A549 (cell line): ENCODE measurements around the gene SHISA3. TPM values are rescaled to one million over a fixed set of nuclear protein-coding genes. Genes with fewer than 3 reads are reported as not detected.

Experiments
- ATAC-seq, 2 experiments: fragments of 200-7000 bp in 1 of 2; fragments of >200 bp in 1 of 2; cut with Nextera tagmentation in 1 of 2; cut with Tn5 transposase in 1 of 2; 3 replicates each; pipeline versions ENCODE4 v1.8.0 to v1.9.1; 2018 to 2020; ENCODE audit warnings: mild to moderate bottlenecking in 1 of 2, moderate library complexity in 1 of 2
- CTCF ChIA-PET: fragments of 300-600 bp; sonication (Branson Sonifier 250); formaldehyde crosslinking; extraction: SDS; loops from one replicate; lab custom pipeline; 2021; ENCODE audit warnings: antibody characterized with exemption, inconsistent platforms; lab: Yijun Ruan, JAX
- POLR2A ChIA-PET: fragments of 350-600 bp; formaldehyde crosslinking; extraction: SDS; loops from one replicate; lab custom pipeline; 2021; ENCODE audit warnings: antibody characterized with exemption, inconsistent platforms; lab: Yijun Ruan, JAX
- DNase-seq, 2 experiments: peaks; one replicate each; pipeline versions ENCODE4 v3.0.0 to v3.0.0-alpha.2; 2011 to 2016; ENCODE audit warnings: low read depth in 1 of 2, low spot score in 1 of 2
- FAIRE-seq: peaks from 2 replicates; lab custom pipeline; 2011; peaks lifted over from hg19 to GRCh38; lab: Jason Lieb, UNC
- H3K27ac ChIP-seq, 2 experiments: fragments of >200 bp; sonication (Bioruptor Twin); formaldehyde crosslinking; 3 replicates each; pipeline ENCODE4 v1.5.1; 2016 to 2017
- H3K4me1 ChIP-seq: fragments of >200 bp; sonication (Bioruptor Twin); formaldehyde crosslinking; 3 replicates; pipeline ENCODE4 v1.6.1; 2016
- H3K4me2 ChIP-seq: fragments of >200 bp; sonication (Bioruptor Twin); formaldehyde crosslinking; 3 replicates; pipeline ENCODE4 v1.6.1; 2016
- H3K4me3 ChIP-seq: fragments of >200 bp; sonication (Bioruptor Twin); formaldehyde crosslinking; 3 replicates; pipeline ENCODE4 v1.5.1; 2016
- H3K9me3 ChIP-seq: fragments of >200 bp; sonication (Bioruptor Twin); formaldehyde crosslinking; 3 replicates; pipeline ENCODE4 v1.6.1; 2016
- BHLHE40 ChIP-seq: IDR thresholded peaks from 2 replicates; pipeline ENCODE4 v1.6.1; 2012; ENCODE audit warnings: low read depth, low read length, inconsistent platforms
- FOSB ChIP-seq: fragments of 250-450 bp; sonication (Bioruptor Pico); IDR thresholded peaks from 2 replicates; pipeline ENCODE4 v1.5.0; 2020; ENCODE audit warnings: mild to moderate bottlenecking, moderate library complexity
- GATA3 ChIP-seq: IDR thresholded peaks from 2 replicates; pipeline ENCODE4 v1.6.1; 2012; ENCODE audit warnings: borderline replicate concordance
- HEYL ChIP-seq: fragments of 250-450 bp; sonication (Bioruptor Pico); IDR thresholded peaks from 2 replicates; pipeline ENCODE4 v1.8.0; 2021; ENCODE audit warnings: mild to moderate bottlenecking, moderate library complexity
- MAFK ChIP-seq: fragments of 450-650 bp; IDR thresholded peaks from 2 replicates; pipeline ENCODE4 v1.6.1; 2014; ENCODE audit not compliant: partially characterized antibody
- NFE2L2 ChIP-seq: fragments of 150-350 bp; conservative IDR thresholded peaks from 2 replicates; pipeline ENCODE4 v1.6.1; 2014; ENCODE audit warnings: low read length
- NPAS2 ChIP-seq: fragments of 250-450 bp; sonication (Bioruptor Pico); IDR thresholded peaks from 2 replicates; pipeline ENCODE4 v1.8.0; 2022; ENCODE audit warnings: mild to moderate bottlenecking, moderate library complexity, borderline replicate concordance
- POLR2AphosphoS2 ChIP-seq: conservative IDR thresholded peaks from 2 replicates; pipeline ENCODE4 v1.6.1; 2012; ENCODE audit warnings: low read length, improper control_type of control experiment, inconsistent platforms
- RAD21 ChIP-seq, 2 experiments: fragments of >200 bp in 1 of 2; sonication (Bioruptor Twin) in 1 of 2; formaldehyde crosslinking in 1 of 2; IDR thresholded peaks in 1 of 2; conservative IDR thresholded peaks in 1 of 2; 2 replicates in 1 of 2; 3 replicates in 1 of 2; pipeline ENCODE4 v1.6.1; 2012 to 2018; ENCODE audit warnings: inconsistent platforms in 1 of 2
- RFX5 ChIP-seq: fragments of 450-650 bp; IDR thresholded peaks from 2 replicates; pipeline ENCODE4 v1.7.1; 2014; ENCODE audit warnings: antibody characterized with exemption, mild to moderate bottlenecking, moderate library complexity
- RNF2 ChIP-seq: fragments of 200-600 bp; sonication (generic); IDR thresholded peaks from 2 replicates; pipeline ENCODE4 v1.6.1; 2016; ENCODE audit warnings: low read depth, mild to moderate bottlenecking, antibody characterized with exemption, moderate library complexity, borderline replicate concordance
- SMC3 ChIP-seq: fragments of >200 bp; sonication (Bioruptor Twin); formaldehyde crosslinking; IDR thresholded peaks from 3 replicates; pipeline ENCODE4 v1.6.1; 2018; ENCODE audit warnings: inconsistent platforms
- SREBF2 ChIP-seq: fragments of 450-650 bp; IDR thresholded peaks from 2 replicates; pipeline ENCODE4 v1.6.1; 2014; ENCODE audit warnings: mild to moderate bottlenecking, moderate library complexity
- TP53 ChIP-seq: fragments of 250-450 bp; sonication (Bioruptor Pico); IDR thresholded peaks from 2 replicates; pipeline ENCODE4 v1.5.0; 2021; ENCODE audit warnings: mild to moderate bottlenecking, moderate library complexity
- ZC3H11A ChIP-seq: fragments of 450-650 bp; IDR thresholded peaks from 2 replicates; pipeline ENCODE4 v1.6.1; 2014; ENCODE audit warnings: antibody characterized with exemption, mild to moderate bottlenecking
- ZFP36 ChIP-seq: fragments of 450-650 bp; IDR thresholded peaks from 2 replicates; pipeline ENCODE4 v1.6.1; 2014; ENCODE audit warnings: borderline replicate concordance; ENCODE audit not compliant: partially characterized antibody
- WGBS: methylation state at CpG from one replicate; pipeline ENCODE4 v1.1.6; 2017; ENCODE audit errors: missing lambda C conversion rate; 5-methylcytosine and 5-hydroxymethylcytosine counted together
- polyA minus RNA-seq: library from RNA; depleted of rRNA, polyadenylated mRNA; stranded (reverse); fragments of >200 nt; gene quantifications from 2 replicates; pipeline ENCODE4 v1.2.3, GENCODE V29; 2011; rRNA and poly(A)+ RNA removed
- polyA plus RNA-seq, 4 experiments: library from polyadenylated mRNA; depleted of rRNA in 3 of 4; stranded (reverse); fragments of >200 nt; fragmentation: RNase III in 1 of 4; extraction: RNeasy Plus Mini Kit Qiagen cat#74134 plus additional on column Dnase treatment in 1 of 4; gene quantifications; 2 replicates in 3 of 4; 3 replicates in 1 of 4; pipeline ENCODE4 v1.2.3, GENCODE V29; 2011 to 2017
- TF ChIP-seq, protein P1 (sequence below): IDR thresholded peaks from 2 replicates; pipeline ENCODE4 v1.6.1; 2012; ENCODE audit warnings: low read depth, borderline replicate concordance
- TF ChIP-seq, protein P2 (sequence below): fragments of 200-600 bp; sonication (generic); IDR thresholded peaks from 2 replicates; pipeline ENCODE4 v1.6.1; 2016; ENCODE audit warnings: antibody characterized with exemption, mild to moderate bottlenecking, moderate library complexity
- TF ChIP-seq, protein P3 (sequence below): fragments of 450-650 bp; IDR thresholded peaks from 2 replicates; pipeline ENCODE4 v1.6.1; 2014; ENCODE audit warnings: antibody characterized with exemption
- TF ChIP-seq, protein P4 (sequence below): fragments of 250-450 bp; sonication (Bioruptor Pico); IDR thresholded peaks from 2 replicates; pipeline ENCODE4 v1.5.0; 2021; ENCODE audit warnings: mild to moderate bottlenecking, moderate library complexity, borderline replicate concordance
- TF ChIP-seq, protein P5 (sequence below): fragments of >200 bp; sonication (Bioruptor Twin); formaldehyde crosslinking; IDR thresholded peaks from 3 replicates; pipeline ENCODE4 v1.5.1; 2016

Gene SHISA3
- polyA plus RNA-seq (2011; rRNA removed) (not detected in 2 replicates), polyA plus RNA-seq (2017; fragmentation: RNase III; extraction: RNeasy Plus Mini Kit Qiagen cat#74134 plus additional on column Dnase treatment) (not detected in 3 replicates), polyA minus RNA-seq (0.08 TPM in 1 of 2 replicates, not detected in the other)
- 0.03 and 0.09 TPM in 2 replicates for polyA plus RNA-seq (2012; cell fraction: cytosol; rRNA removed)
- 0.06 TPM in 1 of 2 replicates, not detected in the other for polyA plus RNA-seq (2012; cell fraction: nucleus; rRNA removed)

DNA sequence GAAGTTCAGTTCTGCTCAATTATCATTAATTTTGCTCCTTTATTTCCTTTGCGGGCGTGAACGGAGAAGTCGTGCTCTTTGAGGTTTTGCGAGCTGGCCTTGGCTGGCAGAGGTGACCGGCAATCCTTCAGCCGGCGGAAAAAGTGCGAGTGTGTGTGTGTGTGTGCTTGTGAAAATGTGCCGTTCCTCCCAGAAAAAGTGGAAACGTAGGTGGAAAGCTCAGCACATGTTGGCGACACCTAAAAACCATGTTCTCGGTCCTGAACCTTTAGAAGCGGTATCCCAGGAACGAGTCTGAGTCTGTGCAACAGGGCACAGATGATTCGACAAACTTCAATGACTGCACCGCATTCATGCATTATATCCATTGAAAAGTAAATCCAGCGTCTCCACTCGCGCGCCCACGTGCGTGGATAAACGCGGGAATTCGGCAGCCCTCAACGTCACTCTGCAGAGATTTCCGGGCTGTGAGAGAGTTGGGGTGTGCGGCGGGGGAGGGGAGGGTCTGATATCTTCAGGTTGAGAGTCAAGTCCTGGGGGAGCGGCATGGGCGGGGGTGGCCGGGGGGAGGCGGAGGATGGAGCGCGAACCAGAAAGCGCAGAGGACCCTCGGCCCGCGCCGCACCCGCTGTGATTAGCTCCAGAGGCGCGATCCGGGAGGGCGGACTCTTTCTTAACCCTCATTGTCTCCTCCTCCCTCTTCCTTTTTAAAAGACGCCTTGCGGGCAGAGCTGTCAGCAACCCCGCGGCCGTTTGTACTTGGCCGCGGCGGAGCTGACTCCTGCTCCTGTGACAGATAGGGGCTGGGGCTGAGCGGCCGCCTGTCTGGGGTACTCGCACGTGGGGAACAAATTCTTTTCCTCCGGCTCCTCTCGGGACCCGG is at the start of gene SHISA3:
SHISA3 (plus strand) TSS at position 737 of the 883 bp plus-strand sequence. CDS start 569 bp downstream, outside the sequence.
- CTCF ChIA-PET = no interaction called here
- no peak within 1 kb of the TSS for H3K27ac ChIP-seq
- POLR2A ChIA-PET = no interaction called here
- peak within 1 kb of the TSS; percentile 81 for H3K4me2 ChIP-seq
- no peaks in the 10 kb centered on the region for H3K9me3 ChIP-seq
- TF ChIP-seq, protein P1, sequence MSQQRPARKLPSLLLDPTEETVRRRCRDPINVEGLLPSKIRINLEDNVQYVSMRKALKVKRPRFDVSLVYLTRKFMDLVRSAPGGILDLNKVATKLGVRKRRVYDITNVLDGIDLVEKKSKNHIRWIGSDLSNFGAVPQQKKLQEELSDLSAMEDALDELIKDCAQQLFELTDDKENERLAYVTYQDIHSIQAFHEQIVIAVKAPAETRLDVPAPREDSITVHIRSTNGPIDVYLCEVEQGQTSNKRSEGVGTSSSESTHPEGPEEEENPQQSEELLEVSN = 0 out of 2 replicates have a peak, but pooled peaks have one; percentile 25
- TF ChIP-seq ZC3H11A = no peak
- no peaks in the 10 kb centered on the region for H3K4me1 ChIP-seq
- peak; percentile 40 to 61; a peak in 5 of 6 replicates for ATAC-seq
- peak in 1 of 2 experiments; percentile 4 for DNase-seq
- no peak for FAIRE-seq
- WGBS = 54% methylated on average over 16 of the region's 61 CpGs
- peak within 1 kb of the TSS; percentile 34 for H3K4me3 ChIP-seq

DNA sequence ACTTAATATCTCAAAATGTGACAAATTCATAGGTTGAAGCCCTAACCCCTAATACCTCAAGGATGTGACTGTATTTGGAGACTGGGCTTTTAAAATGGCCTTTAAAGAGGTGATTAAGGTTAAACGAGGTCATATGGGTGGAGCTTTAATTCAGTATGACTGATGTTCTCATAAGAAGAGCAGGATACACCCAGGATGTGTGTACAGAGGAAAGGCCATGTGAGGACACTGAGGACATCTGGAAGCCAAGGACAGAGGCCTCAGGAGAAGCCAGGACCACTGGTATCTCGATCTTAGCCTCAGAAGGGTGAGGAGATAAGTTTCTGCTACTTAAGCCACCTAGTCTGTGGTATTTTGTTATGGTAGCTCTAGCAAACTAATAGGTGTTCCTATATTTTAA is 49.0 kb upstream of the SHISA3 start:
- CTCF ChIA-PET = no interaction called here

More for the DNA sequence above, 49.0 kb upstream of the SHISA3 start:
- Histone ChIP-seq H3K4me3 (no peak overlapping the region), H3K4me1 (no peaks in the 10 kb centered on the region), H3K4me2 (no peak overlapping the region), H3K27ac (no peak overlapping the region), H3K9me3 (no peaks in the 10 kb centered on the region)
- DNase-seq (no peak), ATAC-seq (no peak), FAIRE-seq (no peak)
- POLR2A ChIA-PET = no interaction called here
- WGBS = 28% methylated on average over 2 of the region's 2 CpGs
- no peak for TF ChIP-seq MAFK
- no peak for TF ChIP-seq SMC3
- TF ChIP-seq GATA3 = no peak
- no peak for TF ChIP-seq ZFP36
- TF ChIP-seq RFX5 = no peak
- TF ChIP-seq, protein P2, sequence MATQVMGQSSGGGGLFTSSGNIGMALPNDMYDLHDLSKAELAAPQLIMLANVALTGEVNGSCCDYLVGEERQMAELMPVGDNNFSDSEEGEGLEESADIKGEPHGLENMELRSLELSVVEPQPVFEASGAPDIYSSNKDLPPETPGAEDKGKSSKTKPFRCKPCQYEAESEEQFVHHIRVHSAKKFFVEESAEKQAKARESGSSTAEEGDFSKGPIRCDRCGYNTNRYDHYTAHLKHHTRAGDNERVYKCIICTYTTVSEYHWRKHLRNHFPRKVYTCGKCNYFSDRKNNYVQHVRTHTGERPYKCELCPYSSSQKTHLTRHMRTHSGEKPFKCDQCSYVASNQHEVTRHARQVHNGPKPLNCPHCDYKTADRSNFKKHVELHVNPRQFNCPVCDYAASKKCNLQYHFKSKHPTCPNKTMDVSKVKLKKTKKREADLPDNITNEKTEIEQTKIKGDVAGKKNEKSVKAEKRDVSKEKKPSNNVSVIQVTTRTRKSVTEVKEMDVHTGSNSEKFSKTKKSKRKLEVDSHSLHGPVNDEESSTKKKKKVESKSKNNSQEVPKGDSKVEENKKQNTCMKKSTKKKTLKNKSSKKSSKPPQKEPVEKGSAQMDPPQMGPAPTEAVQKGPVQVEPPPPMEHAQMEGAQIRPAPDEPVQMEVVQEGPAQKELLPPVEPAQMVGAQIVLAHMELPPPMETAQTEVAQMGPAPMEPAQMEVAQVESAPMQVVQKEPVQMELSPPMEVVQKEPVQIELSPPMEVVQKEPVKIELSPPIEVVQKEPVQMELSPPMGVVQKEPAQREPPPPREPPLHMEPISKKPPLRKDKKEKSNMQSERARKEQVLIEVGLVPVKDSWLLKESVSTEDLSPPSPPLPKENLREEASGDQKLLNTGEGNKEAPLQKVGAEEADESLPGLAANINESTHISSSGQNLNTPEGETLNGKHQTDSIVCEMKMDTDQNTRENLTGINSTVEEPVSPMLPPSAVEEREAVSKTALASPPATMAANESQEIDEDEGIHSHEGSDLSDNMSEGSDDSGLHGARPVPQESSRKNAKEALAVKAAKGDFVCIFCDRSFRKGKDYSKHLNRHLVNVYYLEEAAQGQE = no peak
- no peak for TF ChIP-seq FOSB (CRISPR knock-in tag)
- TF ChIP-seq ZC3H11A = no peak
- TF ChIP-seq TP53 (CRISPR knock-in tag) = no peak
- TF ChIP-seq, protein P3, sequence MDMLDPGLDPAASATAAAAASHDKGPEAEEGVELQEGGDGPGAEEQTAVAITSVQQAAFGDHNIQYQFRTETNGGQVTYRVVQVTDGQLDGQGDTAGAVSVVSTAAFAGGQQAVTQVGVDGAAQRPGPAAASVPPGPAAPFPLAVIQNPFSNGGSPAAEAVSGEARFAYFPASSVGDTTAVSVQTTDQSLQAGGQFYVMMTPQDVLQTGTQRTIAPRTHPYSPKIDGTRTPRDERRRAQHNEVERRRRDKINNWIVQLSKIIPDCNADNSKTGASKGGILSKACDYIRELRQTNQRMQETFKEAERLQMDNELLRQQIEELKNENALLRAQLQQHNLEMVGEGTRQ = no peak
- no peak for TF ChIP-seq RNF2
- TF ChIP-seq, protein P4, sequence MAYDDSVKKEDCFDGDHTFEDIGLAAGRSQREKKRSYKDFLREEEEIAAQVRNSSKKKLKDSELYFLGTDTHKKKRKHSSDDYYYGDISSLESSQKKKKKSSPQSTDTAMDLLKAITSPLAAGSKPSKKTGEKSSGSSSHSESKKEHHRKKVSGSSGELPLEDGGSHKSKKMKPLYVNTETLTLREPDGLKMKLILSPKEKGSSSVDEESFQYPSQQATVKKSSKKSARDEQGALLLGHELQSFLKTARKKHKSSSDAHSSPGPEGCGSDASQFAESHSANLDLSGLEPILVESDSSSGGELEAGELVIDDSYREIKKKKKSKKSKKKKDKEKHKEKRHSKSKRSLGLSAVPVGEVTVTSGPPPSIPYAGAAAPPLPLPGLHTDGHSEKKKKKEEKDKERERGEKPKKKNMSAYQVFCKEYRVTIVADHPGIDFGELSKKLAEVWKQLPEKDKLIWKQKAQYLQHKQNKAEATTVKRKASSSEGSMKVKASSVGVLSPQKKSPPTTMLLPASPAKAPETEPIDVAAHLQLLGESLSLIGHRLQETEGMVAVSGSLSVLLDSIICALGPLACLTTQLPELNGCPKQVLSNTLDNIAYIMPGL (CRISPR knock-in tag) = no peak
- no peak for TF ChIP-seq SREBF2
- TF ChIP-seq POLR2AphosphoS2 = no peak
- no peak for TF ChIP-seq NPAS2
- TF ChIP-seq NFE2L2 = no peak
- TF ChIP-seq HEYL (CRISPR knock-in tag) = no peak
- no peak for TF ChIP-seq BHLHE40
- TF ChIP-seq, protein P5, sequence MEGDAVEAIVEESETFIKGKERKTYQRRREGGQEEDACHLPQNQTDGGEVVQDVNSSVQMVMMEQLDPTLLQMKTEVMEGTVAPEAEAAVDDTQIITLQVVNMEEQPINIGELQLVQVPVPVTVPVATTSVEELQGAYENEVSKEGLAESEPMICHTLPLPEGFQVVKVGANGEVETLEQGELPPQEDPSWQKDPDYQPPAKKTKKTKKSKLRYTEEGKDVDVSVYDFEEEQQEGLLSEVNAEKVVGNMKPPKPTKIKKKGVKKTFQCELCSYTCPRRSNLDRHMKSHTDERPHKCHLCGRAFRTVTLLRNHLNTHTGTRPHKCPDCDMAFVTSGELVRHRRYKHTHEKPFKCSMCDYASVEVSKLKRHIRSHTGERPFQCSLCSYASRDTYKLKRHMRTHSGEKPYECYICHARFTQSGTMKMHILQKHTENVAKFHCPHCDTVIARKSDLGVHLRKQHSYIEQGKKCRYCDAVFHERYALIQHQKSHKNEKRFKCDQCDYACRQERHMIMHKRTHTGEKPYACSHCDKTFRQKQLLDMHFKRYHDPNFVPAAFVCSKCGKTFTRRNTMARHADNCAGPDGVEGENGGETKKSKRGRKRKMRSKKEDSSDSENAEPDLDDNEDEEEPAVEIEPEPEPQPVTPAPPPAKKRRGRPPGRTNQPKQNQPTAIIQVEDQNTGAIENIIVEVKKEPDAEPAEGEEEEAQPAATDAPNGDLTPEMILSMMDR = no peak
- no peak for TF ChIP-seq RAD21 (conservative IDR thresholded peaks at IDR 0.05 in 1 of 2, IDR thresholded peaks at IDR 0.05 in 1 of 2)
